ENCODE measurements around the gene KL. TPM values are rescaled to one million over a fixed set of nuclear protein-coding genes. Genes with fewer than 3 reads are reported as not detected.

KL gene
- total and polyA plus RNA-seq, 10 of the 15 experiments (the other 5 are each of a cell fraction or from before 2014, with no cell fraction given): 0.08 to 2.1 (median 1.4) TPM

GRCh38 chr13:33007237-33007636, 9.0 kb upstream of the KL start:
- no peak for DNase-seq (ENCODE audit: low read depth, low spot score)
- WGBS (ENCODE audit: insufficient coverage, insufficient replicate concordance, low lambda C conversion rate, missing lambda C conversion rate): 22% methylated on average over 2 of the region's 2 CpGs
- Histone ChIP-seq H3K79me2 (ENCODE audit: control insufficient read depth, insufficient read depth, low read length) (no peaks in the 10 kb centered on the region), H3K36me3 (ENCODE audit: control insufficient read depth in 2 of 2, insufficient read depth in 2 of 2, low read length in 1 of 2) (no peaks in the 10 kb centered on the region), H3K4me3 (no peak overlapping the region), H3K27me3 (replicated peaks in 1 of 2; ENCODE audit: control insufficient read depth in 2 of 2, insufficient read depth in 2 of 2, low read length in 1 of 2) (no peaks in the 10 kb centered on the region), H3K9ac (ENCODE audit: control insufficient read depth, insufficient read depth, low read length) (no peak overlapping the region), H3K4me2 (ENCODE audit: control insufficient read depth, insufficient read depth) (no peak overlapping the region), H3K27ac (ENCODE audit: control insufficient read depth, insufficient read depth) (no peak overlapping the region), H4K20me1 (ENCODE audit: control insufficient read depth, insufficient read depth) (no peaks in the 10 kb centered on the region), H2AFZ (ENCODE audit: control insufficient read depth, low read depth, low read length) (no peak overlapping the region), H3K9me3 (replicated peaks; ENCODE audit: control insufficient read depth, insufficient read depth, low read length) (peaks cover 8% of the 10 kb centered on the region), H3K4me1 (ENCODE audit: control insufficient read depth, insufficient read depth, low read length) (no peaks in the 10 kb centered on the region)
- BruUV-seq (replicated peaks): no TSS peak
- ChIA-PET RAD21 (ENCODE audit: unreplicated experiment) (no interaction called here), SMC1A (ENCODE audit: uncharacterized antibody, unreplicated experiment) (interaction anchor here (0.8 to 1.8 kb wide), 2 partner anchors 38 to 96 kb away, joined by 3 to 4 read pairs; no protein-coding TSS in a partner anchor), CTCF (interaction anchor here (0.7 kb wide), 1 partner anchor 12 kb away, joined by 5 read pairs; no protein-coding TSS in a partner anchor), POLR2A (no interaction called here)
- intact Hi-C loops (cut with micrococcal nuclease; ENCODE audit: unreplicated experiment): no loop called here
- ATAC-seq: no peak
- in situ Hi-C loops (cut with MboI): no loop called here
- no peak for FAIRE-seq
- no peak for TF ChIP-seq POLR2AphosphoS2 (IDR thresholded peaks at IDR 0.05; ENCODE audit: low read depth, low read length)
- TF ChIP-seq MYC (IDR thresholded peaks at IDR 0.05; ENCODE audit: insufficient read depth, insufficient read length, insufficient replicate concordance, low read length, severe bottlenecking): no peak
- no peak for TF ChIP-seq NFYA (IDR thresholded peaks at IDR 0.05; ENCODE audit: borderline replicate concordance, low read depth, low read length)
- TF ChIP-seq NKRF (conservative IDR thresholded peaks at IDR 0.05): no peak
- no peak for TF ChIP-seq NRF1 (conservative IDR thresholded peaks at IDR 0.05; ENCODE audit: low read depth, low read length)
- TF ChIP-seq STAT1 (conservative IDR thresholded peaks at IDR 0.05): no peak
- TF ChIP-seq ZNF217 (IDR thresholded peaks at IDR 0.05): no peak
- TF ChIP-seq, protein P1, sequence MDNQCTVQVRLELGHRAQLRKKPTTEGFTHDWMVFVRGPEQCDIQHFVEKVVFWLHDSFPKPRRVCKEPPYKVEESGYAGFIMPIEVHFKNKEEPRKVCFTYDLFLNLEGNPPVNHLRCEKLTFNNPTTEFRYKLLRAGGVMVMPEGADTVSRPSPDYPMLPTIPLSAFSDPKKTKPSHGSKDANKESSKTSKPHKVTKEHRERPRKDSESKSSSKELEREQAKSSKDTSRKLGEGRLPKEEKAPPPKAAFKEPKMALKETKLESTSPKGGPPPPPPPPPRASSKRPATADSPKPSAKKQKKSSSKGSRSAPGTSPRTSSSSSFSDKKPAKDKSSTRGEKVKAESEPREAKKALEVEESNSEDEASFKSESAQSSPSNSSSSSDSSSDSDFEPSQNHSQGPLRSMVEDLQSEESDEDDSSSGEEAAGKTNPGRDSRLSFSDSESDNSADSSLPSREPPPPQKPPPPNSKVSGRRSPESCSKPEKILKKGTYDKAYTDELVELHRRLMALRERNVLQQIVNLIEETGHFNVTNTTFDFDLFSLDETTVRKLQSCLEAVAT (IDR thresholded peaks at IDR 0.05): no peak

Measured in GM12878 (cell line).